HG03066 (cell line): ENCODE measurements around the gene METRN.
"Not testable (repeated sequence)": the region's sequence is repeated elsewhere in the genome, so short reads cannot be mapped to it uniquely, and the experiment has no call there.

ENCODE experiments used
- ATAC-seq: cut with Tn5 transposase; IDR thresholded peaks from one replicate; pipeline ENCODE4 v1.9.1; 2021; ENCODE audit warnings: low read depth; ENCODE audit not compliant: unreplicated experiment

METRN gene

DNA sequence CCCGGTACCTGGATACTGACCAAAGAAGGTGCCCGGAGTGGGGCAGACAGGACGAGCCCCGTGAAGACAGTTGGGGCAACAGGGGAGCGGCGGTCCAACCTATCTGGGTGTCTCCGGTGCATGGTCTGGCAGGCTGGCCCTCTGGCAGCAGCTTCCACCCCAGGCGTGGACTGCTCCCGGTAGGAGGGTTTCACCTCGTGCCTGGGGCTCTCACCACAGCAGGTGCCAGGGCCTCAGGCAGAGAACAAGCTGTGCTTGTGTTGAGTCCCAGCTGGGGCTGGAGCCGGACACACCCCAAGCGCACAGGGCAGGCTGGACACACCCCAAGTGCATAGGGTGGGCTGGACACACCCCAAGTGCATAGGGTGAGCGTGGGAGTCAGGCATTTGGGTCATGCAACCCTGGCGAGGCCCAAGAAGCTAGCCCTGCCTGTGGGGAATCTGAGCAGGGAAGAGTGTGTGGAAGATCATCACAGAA, 7.8 kb upstream of the METRN start:
- ATAC-seq = no peak

DNA sequence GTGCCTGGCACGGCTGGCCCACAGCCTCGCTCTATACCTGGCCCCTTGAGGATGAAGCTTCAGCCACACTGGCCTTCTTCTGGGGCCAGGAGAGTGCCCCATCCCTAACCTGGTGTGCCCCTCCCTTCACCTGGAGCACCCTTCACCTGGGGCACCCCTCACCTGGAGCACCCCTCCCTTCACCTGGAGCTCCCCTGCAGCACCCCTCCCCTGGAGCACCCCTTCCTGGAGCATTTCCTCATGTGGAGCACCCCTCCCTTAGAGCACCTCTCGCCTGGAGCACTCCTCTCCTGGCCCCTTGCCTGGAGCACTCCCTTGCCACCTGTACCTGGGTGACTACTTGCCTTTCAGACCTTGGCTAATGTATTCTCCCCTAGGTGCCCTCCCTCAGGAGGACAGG, 6.9 kb upstream of the METRN start:
- no peak for ATAC-seq

DNA sequence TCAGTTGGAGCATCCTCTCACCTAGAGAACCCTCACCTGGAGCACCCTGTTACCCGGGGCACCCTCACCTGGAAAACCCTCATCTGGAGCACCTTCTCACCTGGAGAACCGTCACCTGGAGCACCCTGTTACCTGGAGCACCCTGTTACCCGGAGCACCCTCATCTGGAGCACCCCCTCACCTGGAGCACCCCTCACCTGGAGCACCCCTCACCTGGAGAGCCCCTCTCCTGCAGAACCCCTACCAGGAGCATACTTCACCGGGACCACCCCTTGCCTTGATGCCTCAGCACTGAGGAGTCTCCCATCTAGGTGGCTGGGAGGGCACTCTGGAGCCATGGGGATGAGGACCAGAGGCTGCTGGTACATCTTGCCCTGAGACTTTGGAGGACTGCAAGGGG, 6.0 kb upstream of the METRN start:
- no peak for ATAC-seq

DNA sequence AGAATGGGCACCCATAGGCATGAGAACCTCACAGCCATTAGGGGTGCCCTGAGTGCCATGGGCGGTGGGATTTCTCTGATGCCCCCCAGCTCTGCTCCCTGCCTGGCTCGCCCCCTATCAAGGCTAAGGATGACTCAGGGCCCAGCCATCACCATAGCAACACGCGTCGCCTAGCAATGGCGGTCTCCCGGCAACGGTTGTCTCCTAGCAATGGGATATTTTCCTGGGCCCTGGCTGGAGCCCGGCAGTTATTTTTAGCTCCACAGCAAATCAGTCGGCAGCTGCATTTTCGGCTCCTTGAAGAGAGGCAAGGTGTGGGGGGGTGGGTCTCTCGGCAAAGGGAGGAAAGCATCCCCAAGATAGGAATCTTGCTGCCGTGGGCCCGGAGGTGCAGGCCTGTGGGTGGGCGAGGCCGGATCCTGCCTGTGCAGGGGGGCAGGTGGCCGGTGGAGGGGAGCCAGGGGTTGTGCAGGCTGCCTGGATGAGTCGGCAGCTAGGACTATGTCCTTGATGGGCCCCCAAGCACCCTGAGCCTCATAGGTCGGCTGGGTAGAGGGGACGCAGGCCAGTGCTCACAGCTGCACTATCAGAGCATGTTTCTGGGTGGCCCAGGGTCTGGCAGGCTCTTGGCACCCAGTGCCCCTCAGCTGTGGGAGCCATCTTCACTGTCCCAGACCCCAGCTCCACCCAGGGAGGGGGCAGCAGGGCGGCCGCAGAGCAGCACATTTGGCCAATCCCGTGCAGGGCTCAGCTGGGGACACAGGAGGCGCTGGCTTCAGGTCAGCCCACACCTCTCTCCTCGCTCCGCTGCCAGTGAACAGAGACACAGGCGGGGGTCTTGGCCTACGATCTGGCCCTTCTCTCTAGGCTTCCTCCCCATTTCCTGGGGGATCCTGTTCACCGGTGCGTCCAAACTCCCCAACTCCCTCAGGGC, 5.1 kb upstream of the METRN start:
- ATAC-seq = no peak

DNA sequence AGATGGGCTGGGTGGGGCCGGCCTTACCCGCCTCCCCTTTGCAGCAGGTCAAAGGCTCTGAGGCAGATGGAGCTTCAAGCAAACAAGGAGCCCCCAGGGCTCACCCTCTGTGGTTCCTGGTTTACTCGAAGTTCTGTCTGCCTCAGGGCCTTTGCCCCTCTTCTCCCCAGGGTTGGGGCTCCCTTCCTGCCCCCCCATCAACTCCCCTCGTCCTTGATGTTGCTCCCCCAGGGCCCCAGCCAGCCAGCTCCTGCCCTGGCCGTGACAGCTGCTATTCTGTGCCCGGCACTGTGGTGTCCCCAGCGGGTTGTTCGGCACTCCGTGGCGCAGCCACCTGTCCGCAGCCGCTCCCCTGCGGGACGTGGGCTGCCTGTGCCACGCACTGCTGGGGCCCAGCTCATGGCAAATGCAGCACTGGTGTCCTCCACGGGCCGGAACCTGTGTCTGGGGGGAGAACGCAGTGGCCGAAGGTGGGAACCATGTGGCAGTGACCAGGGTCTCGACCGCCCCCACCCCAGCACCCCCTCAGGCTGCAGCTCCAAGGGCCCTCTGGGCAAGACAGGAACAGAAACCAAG, 4.3 kb upstream of the METRN start:
- ATAC-seq = no peak

DNA sequence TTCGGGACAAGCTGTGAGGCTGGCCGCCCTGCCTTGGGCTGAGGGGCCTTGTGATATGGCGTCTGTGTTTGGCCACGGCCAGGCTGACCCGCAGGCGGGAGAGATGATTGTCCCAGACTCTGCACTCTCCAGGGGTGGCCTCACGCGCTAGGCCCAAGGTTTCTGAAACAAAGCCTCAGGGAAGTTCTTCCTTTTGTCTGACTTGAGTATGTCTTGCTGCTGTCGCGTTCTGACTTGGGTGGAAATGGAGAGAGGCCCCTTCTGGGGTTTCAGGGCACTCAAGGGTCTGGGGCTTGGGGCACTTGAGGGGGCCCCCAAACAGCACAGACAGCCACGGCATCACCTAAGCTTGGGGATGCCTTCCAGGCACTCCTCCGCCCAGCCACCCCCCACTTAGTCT, 3.8 kb upstream of the METRN start:
- no peak for ATAC-seq

DNA sequence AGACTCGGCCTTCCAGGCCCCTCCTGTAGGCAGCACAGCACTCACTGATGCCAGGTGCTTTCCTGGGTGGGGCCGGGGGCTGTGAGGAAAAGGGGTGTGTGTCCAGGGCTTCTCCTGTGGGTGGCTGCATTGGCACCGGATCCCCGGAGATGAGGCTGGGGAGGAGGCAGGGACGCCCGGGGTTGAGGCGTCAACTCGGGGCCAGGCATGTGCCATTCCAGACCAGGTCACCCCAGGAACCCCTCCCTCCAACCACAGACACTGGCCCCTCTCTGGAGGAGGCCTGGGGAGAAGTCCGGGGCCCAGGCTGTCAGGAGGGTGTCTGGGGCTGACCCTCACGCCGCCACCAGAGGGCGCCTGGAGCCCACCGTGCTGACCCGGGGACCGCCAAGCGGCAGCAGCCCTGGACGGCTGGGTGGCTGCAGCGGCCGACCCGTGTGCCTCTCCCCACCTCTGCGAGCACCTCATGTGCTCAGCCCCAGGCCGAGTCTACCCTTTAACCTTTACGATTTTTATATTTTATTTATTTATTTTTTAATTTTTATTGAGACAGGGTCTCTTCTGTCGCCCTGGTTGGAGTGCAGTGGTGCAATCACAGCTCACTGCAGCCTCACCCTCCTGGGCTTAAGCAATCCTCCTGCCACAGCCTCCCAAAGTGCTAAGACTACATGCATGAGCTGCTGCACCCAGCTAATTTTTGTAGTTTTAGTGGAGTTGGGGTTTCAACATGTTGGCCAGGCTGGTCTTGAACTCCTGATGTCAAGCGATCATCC, 3.2 kb upstream of the METRN start:
- no peak for ATAC-seq

DNA sequence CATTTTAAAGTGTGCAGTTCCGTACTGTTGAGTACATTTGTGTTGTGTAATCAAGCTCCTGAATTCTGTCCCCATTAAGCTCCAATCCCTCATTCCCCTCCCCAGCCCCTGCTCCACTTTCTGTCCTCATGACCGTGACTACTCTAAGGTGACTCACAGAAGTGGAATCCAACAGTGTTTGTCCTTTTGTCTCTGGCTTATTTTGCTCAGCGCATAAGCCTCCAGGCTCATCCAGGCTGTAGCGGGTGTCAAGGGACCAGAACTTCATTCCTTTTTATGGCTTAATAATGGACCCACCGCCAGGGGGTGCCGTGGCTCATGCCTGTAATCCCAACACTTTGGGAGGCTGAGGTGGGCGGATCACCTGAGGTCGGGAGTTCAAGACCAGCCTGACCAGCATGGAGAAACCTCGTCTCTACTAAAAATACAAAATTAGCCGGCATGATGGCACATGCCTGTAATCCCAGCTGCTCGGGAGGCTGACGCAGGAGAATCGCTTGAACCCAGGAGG, 2.1 kb upstream of the METRN start:
- not testable (repeated sequence) for ATAC-seq

DNA sequence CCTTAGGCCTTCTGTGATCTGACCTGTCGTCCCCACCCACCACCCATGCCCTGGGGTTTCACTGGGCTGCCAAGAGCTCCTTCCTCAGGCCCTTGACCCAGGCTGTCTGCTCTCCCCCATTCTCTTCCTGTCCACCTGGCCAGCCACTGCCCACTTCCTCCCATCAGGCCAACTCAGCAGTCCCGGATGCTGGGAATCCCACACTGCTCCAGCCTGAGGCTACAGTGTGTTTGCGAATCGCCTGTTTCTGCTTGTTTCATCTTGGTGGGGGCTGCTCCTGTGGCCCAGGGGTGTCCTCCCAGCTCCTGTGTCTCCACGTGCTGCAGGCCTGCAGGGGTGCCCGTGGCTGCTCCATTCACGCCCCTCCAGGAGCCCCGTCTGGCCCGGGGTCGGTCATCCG, 839 bp upstream of the METRN start:
- no peak for ATAC-seq

DNA sequence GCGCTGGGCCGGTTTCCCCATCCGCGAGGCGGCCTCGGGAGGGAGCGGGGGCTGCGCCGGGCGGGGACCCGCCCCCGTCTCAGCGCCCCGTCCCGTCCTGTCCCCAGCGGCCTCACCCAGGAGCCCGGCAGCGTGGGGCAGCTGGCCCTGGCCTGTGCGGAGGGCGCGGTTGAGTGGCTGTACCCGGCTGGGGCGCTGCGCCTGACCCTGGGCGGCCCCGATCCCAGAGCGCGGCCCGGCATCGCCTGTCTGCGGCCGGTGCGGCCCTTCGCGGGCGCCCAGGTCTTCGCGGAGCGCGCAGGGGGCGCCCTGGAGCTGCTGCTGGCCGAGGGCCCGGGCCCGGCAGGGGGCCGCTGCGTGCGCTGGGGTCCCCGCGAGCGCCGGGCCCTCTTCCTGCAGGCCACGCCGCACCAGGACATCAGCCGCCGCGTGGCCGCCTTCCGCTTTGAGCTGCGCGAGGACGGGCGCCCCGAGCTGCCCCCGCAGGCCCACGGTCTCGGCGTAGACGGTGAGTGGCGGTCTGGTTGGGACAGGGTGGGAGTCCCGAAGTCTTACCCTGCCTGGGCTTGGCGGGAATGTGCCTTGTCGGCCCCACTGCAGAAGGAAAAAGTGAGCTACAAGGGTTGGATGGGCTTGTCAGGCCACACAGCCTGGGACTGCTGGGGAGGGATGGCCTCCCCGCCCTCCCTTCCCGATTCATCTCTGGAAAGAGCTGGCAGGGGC, 720 bp downstream of the METRN start:
- no peak for ATAC-seq

DNA sequence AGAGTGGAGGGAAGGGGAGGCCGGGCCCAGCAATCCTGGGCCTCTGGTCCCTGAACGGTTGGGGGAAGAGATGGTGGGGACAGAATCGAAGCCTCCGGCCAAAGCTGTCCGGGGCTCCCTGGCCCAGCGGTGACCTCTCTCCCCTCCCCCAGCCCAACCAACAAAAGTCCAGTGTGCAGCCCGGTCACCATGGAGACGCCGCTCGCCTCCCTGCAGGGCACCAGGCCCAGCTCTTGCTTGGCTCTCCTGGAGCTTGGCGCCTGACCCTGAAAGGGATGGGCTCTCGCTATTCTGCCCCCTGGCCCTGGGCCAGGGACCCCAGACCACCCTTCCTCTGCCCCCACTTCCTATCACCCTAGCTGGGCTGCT, 1.3 kb downstream of the METRN start:
- no peak for ATAC-seq

DNA sequence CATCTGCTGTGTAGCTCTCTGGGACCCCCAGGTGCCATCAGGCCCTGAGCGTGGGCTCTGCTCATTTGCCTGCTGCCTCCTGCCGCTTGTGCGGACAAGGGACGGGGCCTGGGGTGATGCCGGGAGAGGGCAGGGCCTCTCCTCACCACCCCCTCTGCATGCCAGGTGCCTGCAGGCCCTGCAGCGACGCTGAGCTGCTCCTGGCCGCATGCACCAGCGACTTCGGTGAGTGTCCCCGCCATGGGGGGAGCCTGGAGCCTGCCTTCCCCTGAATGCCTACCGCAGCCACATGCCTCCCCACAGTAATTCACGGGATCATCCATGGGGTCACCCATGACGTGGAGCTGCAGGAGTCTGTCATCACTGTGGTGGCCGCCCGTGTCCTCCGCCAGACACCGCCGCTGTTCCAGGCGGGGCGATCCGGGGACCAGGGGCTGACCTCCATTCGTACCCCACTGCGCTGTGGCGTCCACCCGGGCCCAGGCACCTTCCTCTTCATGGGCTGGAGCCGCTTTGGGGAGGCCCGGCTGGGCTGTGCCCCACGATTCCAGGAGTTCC, 1.9 kb downstream of the METRN start:
- no peak for ATAC-seq

DNA sequence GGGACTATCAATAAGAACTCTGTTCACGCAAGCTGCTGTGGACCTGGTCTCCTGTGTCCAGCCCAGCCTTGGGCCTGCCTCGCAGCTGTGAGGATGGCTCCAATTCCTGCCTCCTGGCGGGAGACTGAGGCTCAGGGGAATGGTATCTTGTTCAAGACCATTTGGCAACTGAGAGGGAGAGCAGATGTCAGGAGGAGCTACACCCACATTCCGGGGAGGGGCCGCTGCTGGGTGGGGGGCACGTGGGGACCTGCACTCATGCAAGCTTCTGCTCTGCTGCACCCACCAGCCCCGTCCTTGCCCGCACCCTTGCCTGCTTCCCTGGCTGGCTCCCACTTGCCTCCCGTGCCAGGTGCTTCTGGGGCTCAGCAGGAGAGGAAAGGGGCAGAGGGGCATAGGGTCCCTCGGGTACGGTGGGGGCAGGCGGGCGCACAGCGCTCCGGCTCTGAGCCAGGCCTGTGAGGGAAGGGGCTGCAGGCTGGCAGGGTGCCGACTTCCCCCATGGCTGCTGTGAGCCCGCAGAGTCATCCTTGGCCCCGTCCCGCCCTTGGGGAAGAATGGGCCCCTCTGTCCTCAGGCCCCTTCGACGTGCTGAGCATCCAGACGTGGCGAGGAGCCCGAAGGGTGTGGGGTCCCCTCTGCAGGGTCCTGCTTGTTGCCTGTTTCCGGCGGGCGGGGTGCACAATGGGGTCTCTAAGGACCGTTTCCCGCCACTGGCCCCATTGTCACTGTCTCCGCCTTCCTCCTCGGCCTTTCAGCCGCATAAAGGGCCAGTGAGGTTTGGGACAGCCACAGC, 2.7 kb downstream of the METRN start:
- ATAC-seq = no peak

DNA sequence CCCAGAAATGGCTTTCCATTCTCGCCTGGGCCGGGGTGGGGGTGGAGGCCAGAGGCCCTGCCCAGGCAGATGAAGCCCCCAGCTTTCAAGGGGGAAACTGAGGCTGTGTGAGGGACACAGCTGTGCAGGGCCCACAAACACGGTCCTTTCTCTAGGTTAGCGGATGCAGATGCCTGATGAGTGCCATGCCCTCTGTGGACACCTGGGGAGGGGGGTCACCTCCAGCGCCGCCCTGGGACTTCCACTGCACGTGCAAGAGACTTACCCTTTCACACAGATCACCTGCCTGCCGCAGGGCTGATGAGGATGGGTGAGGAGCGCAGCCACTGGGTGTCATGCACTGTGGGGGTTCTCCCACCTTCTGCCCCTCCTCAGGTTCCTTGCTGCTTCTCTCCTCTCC, 3.5 kb downstream of the METRN start:
- ATAC-seq = no peak

DNA sequence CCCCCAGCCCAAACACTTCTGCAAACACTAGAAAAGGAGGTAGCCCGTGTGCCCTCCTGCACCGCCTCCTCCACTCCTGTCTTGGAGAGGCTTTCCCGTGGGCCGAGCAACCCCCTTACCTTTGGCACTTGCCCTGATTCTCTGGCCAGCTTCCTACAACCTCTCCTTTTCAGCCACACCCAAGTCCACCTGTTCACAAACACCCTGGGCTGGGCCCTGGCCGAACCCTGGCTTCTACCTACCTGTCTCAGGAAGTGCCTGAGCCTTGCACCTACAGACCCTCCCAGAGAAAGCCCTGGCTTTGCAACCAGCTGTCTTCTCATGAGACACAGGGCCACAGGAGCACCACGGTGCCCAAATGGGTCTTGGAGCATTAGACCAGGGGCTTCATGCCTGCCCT, 4.0 kb downstream of the METRN start:
- ATAC-seq = no peak

DNA sequence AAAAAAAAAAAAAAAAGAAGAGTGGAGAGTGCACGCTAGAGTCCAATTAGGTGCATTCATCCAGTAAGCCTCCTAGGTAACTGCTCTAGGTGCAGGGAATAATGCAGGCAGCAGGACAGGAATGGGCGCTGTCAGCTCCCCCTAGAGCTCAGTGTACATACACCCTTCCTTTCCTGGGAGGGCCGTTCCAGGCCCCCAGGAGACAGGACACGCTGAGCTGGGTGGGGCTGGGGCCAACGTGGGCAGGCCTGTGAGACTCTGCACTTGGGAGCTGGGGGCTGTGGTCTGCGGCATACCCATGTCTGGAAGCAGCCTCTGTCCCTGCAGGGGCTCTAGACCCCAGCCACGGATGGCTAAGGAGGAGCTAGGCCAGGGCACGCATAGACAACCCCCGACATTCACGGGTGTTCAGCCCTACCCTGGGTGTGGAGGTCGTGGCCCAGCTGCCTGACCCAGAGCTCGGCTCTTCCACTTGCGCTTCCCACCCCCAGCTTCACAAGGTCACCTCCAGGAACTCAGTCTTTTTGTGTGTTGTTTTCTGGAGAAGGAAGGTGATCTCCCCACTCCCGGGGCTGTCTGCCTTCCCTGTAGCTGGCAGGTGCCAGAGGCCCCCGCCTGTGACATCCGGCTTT, 5.0 kb downstream of the METRN start:
- no peak for ATAC-seq

DNA sequence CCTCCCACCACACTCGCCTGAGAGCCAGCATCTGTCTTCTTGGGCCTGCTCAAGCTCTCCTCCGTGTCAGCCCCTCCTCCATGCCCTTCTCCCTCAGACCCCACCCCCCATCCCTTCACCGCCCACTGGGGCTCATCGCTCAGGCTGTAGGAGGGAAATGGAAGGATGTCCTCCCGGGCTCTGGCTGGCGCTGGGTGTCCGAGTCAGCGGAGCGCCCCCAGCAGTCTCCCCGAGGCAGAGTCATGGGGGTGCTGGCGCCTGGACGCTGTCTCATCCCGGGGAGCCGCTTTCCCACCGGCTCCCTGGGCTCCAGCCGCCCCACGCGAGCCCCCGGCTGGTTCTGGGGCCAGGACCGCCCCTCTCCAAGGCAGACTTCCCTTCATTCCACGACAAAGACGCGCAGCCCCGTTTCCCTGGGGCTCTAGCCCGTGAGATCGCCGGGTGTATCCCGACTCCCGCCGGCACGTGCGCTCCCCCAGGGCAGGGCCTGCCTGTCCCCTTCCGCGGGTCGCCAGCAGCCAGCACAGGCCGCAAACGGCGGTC, 5.6 kb downstream of the METRN start:
- peak; percentile 33 for ATAC-seq

DNA sequence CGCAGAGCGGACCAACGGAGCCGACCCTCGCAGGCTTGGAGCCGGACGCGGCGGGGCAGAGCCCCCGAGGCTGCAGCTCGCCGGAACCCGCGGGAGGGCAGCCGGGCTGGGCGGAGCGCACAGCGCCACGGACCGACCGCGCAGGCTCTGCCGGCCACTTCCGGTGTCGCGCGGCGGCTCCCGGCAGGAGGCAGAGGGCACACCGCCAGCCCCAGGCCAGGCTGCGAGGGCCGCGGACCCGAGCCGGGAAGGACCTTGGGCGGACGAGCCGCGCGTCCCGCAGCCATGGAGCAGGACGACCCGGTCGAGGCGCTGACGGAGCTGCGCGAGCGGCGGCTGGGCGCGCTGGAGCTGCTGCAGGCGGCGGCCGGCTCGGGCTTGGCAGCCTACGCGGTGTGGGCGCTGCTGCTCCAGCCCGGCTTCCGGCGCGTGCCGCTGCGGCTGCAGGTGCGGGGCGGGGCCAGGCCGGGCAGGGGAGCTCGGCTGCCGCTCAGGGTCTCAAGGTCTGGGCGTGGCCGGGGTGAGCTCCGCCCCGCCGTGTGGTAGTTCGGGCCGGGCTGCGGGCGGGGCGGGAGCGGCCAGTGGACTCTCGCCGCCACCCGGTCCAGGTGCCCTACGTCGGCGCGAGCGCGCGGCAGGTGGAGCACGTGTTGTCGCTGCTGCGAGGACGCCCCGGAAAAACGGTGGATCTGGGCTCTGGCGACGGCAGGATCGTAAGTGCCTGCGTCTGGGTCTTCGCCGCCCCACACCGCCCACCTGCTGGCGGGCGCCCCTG, 6.3 kb downstream of the METRN start, which contains the start of gene ANTKMT:
Gene ANTKMT, plus strand, starts transcription at position 157 of the 775 bp plus-strand sequence. Its CDS starts 129 bp downstream, at position 286.
- peak; percentile 70 for ATAC-seq
